Measurements from ENCODE around the gene LY9.

DNA sequence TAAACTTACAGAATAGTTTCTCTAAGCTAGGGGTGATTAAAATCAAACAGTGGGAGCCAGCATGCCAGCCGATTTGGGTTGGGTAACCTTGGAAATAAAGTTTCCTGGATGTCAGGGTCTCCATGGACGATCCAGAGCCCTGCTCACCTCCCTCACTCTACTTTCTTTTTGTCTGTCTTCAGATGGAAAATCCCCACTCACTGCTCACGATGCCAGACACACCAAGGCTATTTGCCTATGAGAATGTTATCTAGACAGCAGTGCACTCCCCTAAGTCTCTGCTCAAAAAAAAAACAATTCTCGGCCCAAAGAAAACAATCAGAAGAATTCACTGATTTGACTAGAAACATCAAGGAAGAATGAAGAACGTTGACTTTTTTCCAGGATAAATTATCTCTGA, 43.0 kb upstream of the LY9 start:
- TF ChIP-seq, protein P1, sequence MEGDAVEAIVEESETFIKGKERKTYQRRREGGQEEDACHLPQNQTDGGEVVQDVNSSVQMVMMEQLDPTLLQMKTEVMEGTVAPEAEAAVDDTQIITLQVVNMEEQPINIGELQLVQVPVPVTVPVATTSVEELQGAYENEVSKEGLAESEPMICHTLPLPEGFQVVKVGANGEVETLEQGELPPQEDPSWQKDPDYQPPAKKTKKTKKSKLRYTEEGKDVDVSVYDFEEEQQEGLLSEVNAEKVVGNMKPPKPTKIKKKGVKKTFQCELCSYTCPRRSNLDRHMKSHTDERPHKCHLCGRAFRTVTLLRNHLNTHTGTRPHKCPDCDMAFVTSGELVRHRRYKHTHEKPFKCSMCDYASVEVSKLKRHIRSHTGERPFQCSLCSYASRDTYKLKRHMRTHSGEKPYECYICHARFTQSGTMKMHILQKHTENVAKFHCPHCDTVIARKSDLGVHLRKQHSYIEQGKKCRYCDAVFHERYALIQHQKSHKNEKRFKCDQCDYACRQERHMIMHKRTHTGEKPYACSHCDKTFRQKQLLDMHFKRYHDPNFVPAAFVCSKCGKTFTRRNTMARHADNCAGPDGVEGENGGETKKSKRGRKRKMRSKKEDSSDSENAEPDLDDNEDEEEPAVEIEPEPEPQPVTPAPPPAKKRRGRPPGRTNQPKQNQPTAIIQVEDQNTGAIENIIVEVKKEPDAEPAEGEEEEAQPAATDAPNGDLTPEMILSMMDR (IDR thresholded peaks at IDR 0.05): no peak
- no peak for TF ChIP-seq ZFX (IDR thresholded peaks at IDR 0.05; ENCODE audit: borderline replicate concordance)
